PC-9 (cell line): ENCODE data around the gene PPARGC1A. TPM values are rescaled to one million over a fixed set of nuclear protein-coding genes. Genes with fewer than 3 reads are reported as not detected.

Experiments
- BruUV-seq: library from RNA; stranded (reverse); fragments of 400-500 nt; replicated peaks from 2 replicates; lab custom pipeline; 2021; lab: Mats Ljungman, UMichigan
- CTCF ChIA-PET: fragments of 300-600 bp; sonication (Branson Sonifier 250); formaldehyde crosslinking; loops from one replicate; lab custom pipeline; 2022; ENCODE audit warnings: antibody characterized with exemption; lab: Charles Lee
- POLR2A ChIA-PET: fragments of 300-600 bp; sonication (Branson Sonifier 250); formaldehyde crosslinking; loops from one replicate; lab custom pipeline; 2022; ENCODE audit warnings: antibody characterized with exemption; ENCODE audit not compliant: unreplicated experiment; lab: Charles Lee
- DNase-seq, 2 experiments: peaks; one replicate each; pipeline versions ENCODE4 v3.0.0 to v3.0.0-alpha.2; 2015 to 2022; ENCODE audit warnings: mixed read lengths in 1 of 2
- H2AFZ ChIP-seq: fragments of 200-600 bp; sonication (generic); 2 replicates; pipeline ENCODE4 v1.8.1; 2017; ENCODE audit warnings: antibody characterized with exemption
- H3F3A ChIP-seq: fragments of 200-600 bp; sonication (generic); 2 replicates; pipeline ENCODE4 v1.8.1; 2017; ENCODE audit warnings: antibody characterized with exemption, mild to moderate bottlenecking, low read depth; ENCODE audit not compliant: insufficient read depth
- H3K27ac ChIP-seq: fragments of 200-600 bp; sonication (generic); 2 replicates; pipeline ENCODE4 v1.6.1; 2016; ENCODE audit warnings: mixed run types
- H3K27me3 ChIP-seq: fragments of 200-600 bp; sonication (generic); 2 replicates; pipeline ENCODE4 v1.6.1; 2016; ENCODE audit warnings: low read depth, mixed run types; ENCODE audit not compliant: insufficient read depth
- H3K36me3 ChIP-seq: fragments of 200-600 bp; sonication (generic); 2 replicates; pipeline ENCODE4 v1.6.1; 2016; ENCODE audit warnings: low read depth, mixed run types
- H3K4me1 ChIP-seq: fragments of 200-600 bp; sonication (generic); replicated peaks from 2 replicates; pipeline ENCODE4 v1.6.1; 2016; ENCODE audit warnings: mixed run types; ENCODE audit not compliant: insufficient read depth
- H3K4me2 ChIP-seq: fragments of 200-600 bp; sonication (generic); 2 replicates; pipeline ENCODE4 v1.6.1; 2017; ENCODE audit warnings: mixed run types
- H3K4me3 ChIP-seq: fragments of 200-600 bp; sonication (generic); 2 replicates; pipeline ENCODE4 v1.6.1; 2016; ENCODE audit warnings: mixed run types
- H3K79me2 ChIP-seq: fragments of 200-600 bp; sonication (generic); 2 replicates; pipeline ENCODE4 v1.6.1; 2017; ENCODE audit warnings: low read depth, mixed run types
- H3K9me2 ChIP-seq: fragments of 200-600 bp; sonication (generic); 2 replicates; pipeline ENCODE4 v1.8.1; 2017; ENCODE audit warnings: mild to moderate bottlenecking; ENCODE audit not compliant: insufficient read depth
- H3K9me3 ChIP-seq: fragments of 200-600 bp; sonication (generic); 2 replicates; pipeline ENCODE4 v1.8.1; 2016; ENCODE audit warnings: low read depth; ENCODE audit not compliant: insufficient read depth
- H4K20me1 ChIP-seq: fragments of 200-600 bp; sonication (generic); 2 replicates; pipeline ENCODE4 v1.8.1; 2017; ENCODE audit not compliant: insufficient read depth
- EZH2 ChIP-seq: fragments of 200-600 bp; sonication (generic); IDR thresholded peaks from 2 replicates; pipeline ENCODE4 v1.8.0; 2017; ENCODE audit warnings: antibody characterized with exemption, low read depth
- intact Hi-C: fragments of 100-400 bp; cut with micrococcal nuclease; formaldehyde crosslinking; loops from one replicate; pipeline ENCODE4 v1.10.0; 2022; ENCODE audit not compliant: unreplicated experiment
- total RNA-seq: library from RNA; stranded (reverse); gene quantifications from 2 replicates; pipeline ENCODE4 v1.2.3, GENCODE V29; 2021
- TF ChIP-seq, protein P1 (sequence below): fragments of 200-600 bp; sonication (generic); conservative IDR thresholded peaks from 2 replicates; pipeline ENCODE4 v1.6.1; 2017; ENCODE audit warnings: mixed run types, antibody characterized with exemption, mild to moderate bottlenecking, moderate library complexity

Gene PPARGC1A
- total RNA-seq, 1 experiment from 2014 or later: not detected

DNA sequence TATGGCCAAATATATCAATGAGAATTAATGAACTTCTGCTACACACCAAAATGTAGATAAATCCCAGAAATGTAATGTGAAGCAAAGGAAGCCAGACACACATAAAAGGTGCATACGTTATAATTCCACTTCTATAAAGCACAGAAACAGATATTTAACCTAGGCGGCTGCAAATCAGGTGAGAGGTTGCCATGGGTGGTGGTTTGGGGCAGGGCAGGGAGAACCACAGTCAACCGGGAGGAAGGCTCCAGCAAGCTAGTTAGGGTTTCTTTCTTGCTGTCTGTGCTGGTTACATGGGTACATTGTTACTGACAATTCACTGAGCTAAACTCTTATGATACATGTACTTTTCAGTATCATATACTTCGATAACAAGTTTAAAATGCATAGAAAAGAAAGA lies 9.7 kb upstream of the PPARGC1A start:
- no peak overlapping the region for H3K4me2 ChIP-seq
- H3K9me2 ChIP-seq: no peaks in the 10 kb centered on the region
- intact Hi-C loops: no loop called here
- H3K4me3 ChIP-seq: no peak overlapping the region
- ChIA-PET POLR2A (no interaction called here), CTCF (no interaction called here)
- H3K9me3 ChIP-seq: no peaks in the 10 kb centered on the region
- DNase-seq: no peak
- H2AFZ ChIP-seq: no peak overlapping the region
- BruUV-seq: no TSS peak
- H3K36me3 ChIP-seq: no peaks in the 10 kb centered on the region
- H3K4me1 ChIP-seq: no peaks in the 10 kb centered on the region
- H3F3A ChIP-seq: no peaks in the 10 kb centered on the region
- no peaks in the 10 kb centered on the region for H4K20me1 ChIP-seq
- H3K79me2 ChIP-seq: no peaks in the 10 kb centered on the region
- H3K27ac ChIP-seq: no peak overlapping the region
- 0 out of 2 replicates have a peak, but pooled peaks cover 4% of the 10 kb centered on the region for H3K27me3 ChIP-seq
- TF ChIP-seq, protein P1, sequence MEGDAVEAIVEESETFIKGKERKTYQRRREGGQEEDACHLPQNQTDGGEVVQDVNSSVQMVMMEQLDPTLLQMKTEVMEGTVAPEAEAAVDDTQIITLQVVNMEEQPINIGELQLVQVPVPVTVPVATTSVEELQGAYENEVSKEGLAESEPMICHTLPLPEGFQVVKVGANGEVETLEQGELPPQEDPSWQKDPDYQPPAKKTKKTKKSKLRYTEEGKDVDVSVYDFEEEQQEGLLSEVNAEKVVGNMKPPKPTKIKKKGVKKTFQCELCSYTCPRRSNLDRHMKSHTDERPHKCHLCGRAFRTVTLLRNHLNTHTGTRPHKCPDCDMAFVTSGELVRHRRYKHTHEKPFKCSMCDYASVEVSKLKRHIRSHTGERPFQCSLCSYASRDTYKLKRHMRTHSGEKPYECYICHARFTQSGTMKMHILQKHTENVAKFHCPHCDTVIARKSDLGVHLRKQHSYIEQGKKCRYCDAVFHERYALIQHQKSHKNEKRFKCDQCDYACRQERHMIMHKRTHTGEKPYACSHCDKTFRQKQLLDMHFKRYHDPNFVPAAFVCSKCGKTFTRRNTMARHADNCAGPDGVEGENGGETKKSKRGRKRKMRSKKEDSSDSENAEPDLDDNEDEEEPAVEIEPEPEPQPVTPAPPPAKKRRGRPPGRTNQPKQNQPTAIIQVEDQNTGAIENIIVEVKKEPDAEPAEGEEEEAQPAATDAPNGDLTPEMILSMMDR: no peak
- TF ChIP-seq EZH2: no peak

DNA sequence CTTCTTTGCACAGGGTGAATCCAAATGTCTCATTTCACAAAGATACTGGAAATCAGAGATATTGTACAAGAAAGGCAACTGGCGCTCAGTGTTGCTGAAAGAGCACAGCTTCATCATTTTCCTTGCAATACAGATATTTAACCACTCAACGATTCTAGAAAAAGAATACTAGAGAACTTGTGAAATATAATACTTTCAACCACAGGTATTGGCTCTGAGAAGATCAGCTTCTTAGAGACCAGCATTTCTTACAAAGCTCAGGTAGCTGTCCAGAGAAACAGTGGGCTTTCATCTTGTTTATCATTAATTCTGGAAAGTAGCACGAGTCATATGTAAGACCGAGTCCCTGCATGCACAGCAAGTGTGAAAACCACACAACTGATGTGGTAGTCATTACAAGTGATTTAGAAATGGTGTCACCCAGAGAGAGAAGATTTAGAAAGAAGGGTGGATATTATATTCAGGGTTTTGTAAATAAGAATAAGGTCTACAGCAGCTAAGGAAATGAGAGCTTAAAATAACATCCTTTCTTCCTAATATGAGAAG lies 7.8 kb upstream of the PPARGC1A start:
- DNase-seq: no peak
- Histone ChIP-seq H3K4me2 (no peak overlapping the region), H3K27ac (no peak overlapping the region), H4K20me1 (no peaks in the 10 kb centered on the region), H3K36me3 (no peaks in the 10 kb centered on the region), H3K79me2 (no peaks in the 10 kb centered on the region), H3K27me3 (no peaks in the 10 kb centered on the region), H3K9me2 (no peaks in the 10 kb centered on the region), H3K4me1 (no peaks in the 10 kb centered on the region), H3K9me3 (no peaks in the 10 kb centered on the region), H3K4me3 (no peak overlapping the region), H3F3A (no peaks in the 10 kb centered on the region), H2AFZ (no peak overlapping the region)
- BruUV-seq: no TSS peak
- POLR2A ChIA-PET: no interaction called here
- intact Hi-C loops: no loop called here
- no peak for TF ChIP-seq EZH2
- TF ChIP-seq, protein P1: no peak
- CTCF ChIA-PET: no interaction called here

DNA sequence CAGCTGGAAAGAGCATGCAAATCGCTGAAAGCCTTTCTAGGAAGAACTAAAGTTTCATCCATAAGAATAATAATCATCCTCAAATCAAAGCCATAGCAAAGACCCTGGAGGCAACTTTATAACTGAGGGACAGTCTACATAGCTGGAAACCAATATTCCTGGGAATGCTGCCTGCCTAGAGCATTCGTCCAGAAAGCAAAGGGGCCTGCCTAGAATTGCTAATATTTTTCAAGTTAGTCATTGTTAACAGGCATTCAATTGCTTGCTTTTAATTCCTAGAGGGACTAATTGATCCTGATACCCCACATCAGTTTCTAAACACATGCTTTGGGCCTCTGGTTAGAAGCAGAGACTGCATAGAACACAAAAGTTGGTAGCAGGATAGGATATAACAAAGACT lies 4.2 kb upstream of the PPARGC1A start:
- Histone ChIP-seq H3K4me1 (no peaks in the 10 kb centered on the region), H3K4me3 (no peak overlapping the region), H4K20me1 (no peaks in the 10 kb centered on the region), H3K9me2 (no peaks in the 10 kb centered on the region), H3K36me3 (no peaks in the 10 kb centered on the region), H3K27ac (no peak overlapping the region), H2AFZ (no peak overlapping the region), H3K9me3 (no peaks in the 10 kb centered on the region), H3K79me2 (no peaks in the 10 kb centered on the region), H3F3A (no peaks in the 10 kb centered on the region), H3K27me3 (no peaks in the 10 kb centered on the region), H3K4me2 (no peak overlapping the region)
- no TSS peak for BruUV-seq
- DNase-seq: no peak
- TF ChIP-seq, protein P1: no peak
- TF ChIP-seq EZH2: no peak
- CTCF ChIA-PET: no interaction called here
- POLR2A ChIA-PET: no interaction called here
- intact Hi-C loops: no loop called here
